Esophagus muscularis mucosa (tissue), 4 donors: ENCODE data around the gene LANCL2. TPM values are rescaled to one million over a fixed set of nuclear protein-coding genes. Genes with fewer than 3 reads are reported as not detected.

Source experiments
- DNase-seq: peaks from one replicate; pipeline ENCODE4 v3.0.0-alpha.2; 2017; ENCODE audit errors: extremely low spot score
- H3K27ac ChIP-seq, 4 donors: fragments of 200-600 bp; sonication (generic); replicated peaks in 1 of 4; 1 replicate in 3 of 4; 2 replicates in 1 of 4; pipeline ENCODE4 v1.5.1; 2016 to 2019; ENCODE audit warnings: mild to moderate bottlenecking in 1 of 4
- H3K27me3 ChIP-seq, 4 donors: fragments of 200-600 bp; sonication (generic); one replicate each; pipeline versions ENCODE4 v1.5.1 to v1.6.0; 2016 to 2019
- H3K36me3 ChIP-seq, 4 donors: fragments of 200-600 bp; sonication (generic); one replicate each; pipeline ENCODE4 v1.5.1; 2016 to 2019
- H3K4me1 ChIP-seq, 4 donors: fragments of 200-600 bp; sonication (generic); one replicate each; pipeline ENCODE4 v1.5.1; 2016 to 2019
- H3K4me3 ChIP-seq, 4 donors: fragments of 200-600 bp; sonication (generic); 1 replicate in 2 of 4; 2 replicates in 2 of 4; pipeline ENCODE4 v1.5.1; 2016 to 2019; ENCODE audit warnings: mild to moderate bottlenecking in 4 of 4, moderate library complexity in 1 of 4
- H3K9me3 ChIP-seq, 4 donors: fragments of 200-600 bp; sonication (generic); 1 replicate in 3 of 4; 2 replicates in 1 of 4; pipeline ENCODE4 v1.5.1; 2016 to 2019
- CTCF ChIP-seq, 3 experiments: fragments of 200-600 bp in 2 of 3; fragments of 450-650 bp in 1 of 3; sonication (generic) in 2 of 3; IDR thresholded peaks; one replicate each; pipeline ENCODE4 v1.5.1; 2017 to 2019; ENCODE audit warnings: antibody characterized with exemption in 3 of 3, mild to moderate bottlenecking in 2 of 3, moderate library complexity in 1 of 3
- EP300 ChIP-seq: sonication (generic); formaldehyde crosslinking; IDR thresholded peaks from one replicate; pipeline ENCODE4 v1.6.1; 2017; ENCODE audit warnings: antibody characterized with exemption
- POLR2A ChIP-seq: fragments of 450-650 bp; IDR thresholded peaks from one replicate; pipeline ENCODE4 v1.6.1; 2017; ENCODE audit warnings: antibody characterized with exemption, moderate library complexity, mild to moderate bottlenecking, low read depth
- POLR2AphosphoS5 ChIP-seq, 2 donors: sonication (generic); formaldehyde crosslinking; IDR thresholded peaks; one replicate each; pipeline ENCODE4 v1.6.1; 2017; ENCODE audit warnings: antibody characterized with exemption in 2 of 2
- WGBS: methylation state at CpG from one replicate; pipeline ENCODE4 v1.1.5; 2018; 5-methylcytosine and 5-hydroxymethylcytosine counted together
- intact Hi-C: fragments of 100-400 bp; cut with DNase I; formaldehyde crosslinking; loops from one replicate; pipeline ENCODE4 v1.15.1; 2023
- total RNA-seq, 4 donors: library from RNA; depleted of rRNA; stranded (reverse); fragments of >200 nt; gene quantifications; one replicate each; pipeline versions ENCODE4 v1.1.0 to v1.2.1, GENCODE V29; 2016

The LANCL2 gene
- total RNA-seq, 4 donors from 2014 or later = 10.0 to 11.8 (median 10.7) TPM

GRCh38 chr7:55439627-55440026 is 74.5 kb downstream of the LANCL2 start:
- intact Hi-C loops = no loop called here
- Histone ChIP-seq H3K4me3 (no peak overlapping the region), H3K9me3 (no peaks in the 10 kb centered on the region), H3K4me1 (peaks cover 0 to 7% (median 2%) of the 10 kb centered on the region in 4 donors), H3K27me3 (no peaks in the 10 kb centered on the region), H3K36me3 (no peaks in the 10 kb centered on the region), H3K27ac (no peak overlapping the region)
- DNase-seq = no peak
- TF ChIP-seq EP300 = no peak
- no peak for TF ChIP-seq CTCF (IDR thresholded peaks at IDR 0.05)
- no peak for TF ChIP-seq POLR2A
- TF ChIP-seq POLR2AphosphoS5 (IDR thresholded peaks at IDR 0.05) = no peak
- WGBS = 78% methylated on average over 10 of the region's 10 CpGs

GRCh38 chr7:55440040-55440690 is 75.0 kb downstream of the LANCL2 start:
- intact Hi-C loops = no loop called here

GRCh38 chr7:55441002-55441401 is 75.9 kb downstream of the LANCL2 start:
- H3K27ac ChIP-seq = no peak overlapping the region
- intact Hi-C loops = no loop called here
- no peak for DNase-seq
- no peaks in the 10 kb centered on the region for H3K9me3 ChIP-seq
- TF ChIP-seq CTCF (IDR thresholded peaks at IDR 0.05) (no peak), POLR2AphosphoS5 (IDR thresholded peaks at IDR 0.05) (no peak), EP300 (no peak), POLR2A (no peak)
- H3K4me1 ChIP-seq = peaks cover 0 to 7% (median 2%) of the 10 kb centered on the region in 4 donors
- H3K36me3 ChIP-seq = no peaks in the 10 kb centered on the region
- H3K27me3 ChIP-seq = no peaks in the 10 kb centered on the region
- 95% methylated on average over 5 of the region's 5 CpGs for WGBS
- no peak overlapping the region for H3K4me3 ChIP-seq

More at GRCh38 chr7:55440040-55440690, 75.0 kb downstream of the LANCL2 start:
- H3K27ac ChIP-seq = no peak overlapping the region
- no peaks in the 10 kb centered on the region for H3K27me3 ChIP-seq
- DNase-seq = no peak
- H3K4me1 ChIP-seq = peaks cover 0 to 7% (median 2%) of the 10 kb centered on the region in 4 donors
- no peak overlapping the region for H3K4me3 ChIP-seq
- H3K36me3 ChIP-seq = no peaks in the 10 kb centered on the region
- no peaks in the 10 kb centered on the region for H3K9me3 ChIP-seq
- TF ChIP-seq POLR2A (no peak), POLR2AphosphoS5 (IDR thresholded peaks at IDR 0.05) (no peak), CTCF (IDR thresholded peaks at IDR 0.05) (no peak), EP300 (no peak)
- 93% methylated on average over 11 of the region's 13 CpGs for WGBS

GRCh38 chr7:55441774-55442522 is 76.8 kb downstream of the LANCL2 start:
- Histone ChIP-seq H3K9me3 (no peaks in the 10 kb centered on the region), H3K4me1 (peaks cover 0 to 7% (median 2%) of the 10 kb centered on the region in 4 donors), H3K27ac (no peak overlapping the region), H3K27me3 (no peaks in the 10 kb centered on the region), H3K4me3 (no peak overlapping the region), H3K36me3 (no peaks in the 10 kb centered on the region)
- TF ChIP-seq POLR2AphosphoS5 (IDR thresholded peaks at IDR 0.05) (no peak), EP300 (no peak), CTCF (IDR thresholded peaks at IDR 0.05) (no peak), POLR2A (no peak)
- intact Hi-C loops = no loop called here
- DNase-seq = no peak
- WGBS = 91% methylated on average over 7 of the region's 7 CpGs
